ENCODE results near the gene C2CD4B. TPM values are rescaled to one million over a fixed set of nuclear protein-coding genes. Genes with fewer than 3 reads are reported as not detected.
A peak's percentile ranks its signal among the peaks of the same experiment; 100 is the strongest.

Gene C2CD4B
- total RNA-seq, 1 experiment from 2014 or later, result 1.3 TPM

DNA sequence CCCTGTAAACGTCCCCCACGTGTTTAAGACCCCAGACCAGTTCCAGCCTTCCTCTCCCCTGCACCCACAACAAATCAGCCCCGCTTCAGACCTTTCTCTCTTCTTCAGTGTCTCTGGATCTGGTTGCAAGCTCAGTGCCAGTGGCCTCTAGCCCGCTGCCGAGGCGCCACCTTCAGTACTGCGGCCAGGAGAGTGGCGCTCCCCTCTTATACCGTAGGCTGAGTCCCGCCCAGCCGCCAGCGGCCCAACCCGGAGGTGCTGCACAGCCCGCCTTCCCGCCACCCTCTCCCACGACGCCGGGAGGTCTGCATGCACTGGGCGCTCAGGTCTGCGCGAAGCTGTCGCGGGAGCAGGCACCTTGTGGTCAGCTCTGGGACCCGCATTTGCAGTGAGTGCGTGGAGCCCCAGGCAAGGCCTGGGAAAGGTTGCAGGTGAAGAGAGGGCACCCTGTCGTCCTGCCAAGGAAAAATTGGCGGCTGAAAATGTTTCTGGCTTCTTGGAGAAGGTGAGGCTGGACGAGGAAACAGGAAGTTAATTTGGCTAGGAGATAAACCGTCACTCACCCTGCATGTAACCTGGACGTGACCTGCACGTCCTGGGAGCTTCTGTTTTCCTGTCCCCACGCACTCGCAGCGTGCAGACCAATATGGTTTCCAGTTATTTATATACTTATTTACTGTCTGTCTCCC lies at the start of gene C2CD4B (continued):
- TF ChIP-seq, protein P1, sequence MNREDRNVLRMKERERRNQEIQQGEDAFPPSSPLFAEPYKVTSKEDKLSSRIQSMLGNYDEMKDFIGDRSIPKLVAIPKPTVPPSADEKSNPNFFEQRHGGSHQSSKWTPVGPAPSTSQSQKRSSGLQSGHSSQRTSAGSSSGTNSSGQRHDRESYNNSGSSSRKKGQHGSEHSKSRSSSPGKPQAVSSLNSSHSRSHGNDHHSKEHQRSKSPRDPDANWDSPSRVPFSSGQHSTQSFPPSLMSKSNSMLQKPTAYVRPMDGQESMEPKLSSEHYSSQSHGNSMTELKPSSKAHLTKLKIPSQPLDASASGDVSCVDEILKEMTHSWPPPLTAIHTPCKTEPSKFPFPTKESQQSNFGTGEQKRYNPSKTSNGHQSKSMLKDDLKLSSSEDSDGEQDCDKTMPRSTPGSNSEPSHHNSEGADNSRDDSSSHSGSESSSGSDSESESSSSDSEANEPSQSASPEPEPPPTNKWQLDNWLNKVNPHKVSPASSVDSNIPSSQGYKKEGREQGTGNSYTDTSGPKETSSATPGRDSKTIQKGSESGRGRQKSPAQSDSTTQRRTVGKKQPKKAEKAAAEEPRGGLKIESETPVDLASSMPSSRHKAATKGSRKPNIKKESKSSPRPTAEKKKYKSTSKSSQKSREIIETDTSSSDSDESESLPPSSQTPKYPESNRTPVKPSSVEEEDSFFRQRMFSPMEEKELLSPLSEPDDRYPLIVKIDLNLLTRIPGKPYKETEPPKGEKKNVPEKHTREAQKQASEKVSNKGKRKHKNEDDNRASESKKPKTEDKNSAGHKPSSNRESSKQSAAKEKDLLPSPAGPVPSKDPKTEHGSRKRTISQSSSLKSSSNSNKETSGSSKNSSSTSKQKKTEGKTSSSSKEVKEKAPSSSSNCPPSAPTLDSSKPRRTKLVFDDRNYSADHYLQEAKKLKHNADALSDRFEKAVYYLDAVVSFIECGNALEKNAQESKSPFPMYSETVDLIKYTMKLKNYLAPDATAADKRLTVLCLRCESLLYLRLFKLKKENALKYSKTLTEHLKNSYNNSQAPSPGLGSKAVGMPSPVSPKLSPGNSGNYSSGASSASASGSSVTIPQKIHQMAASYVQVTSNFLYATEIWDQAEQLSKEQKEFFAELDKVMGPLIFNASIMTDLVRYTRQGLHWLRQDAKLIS (CRISPR knock-in tag; IDR thresholded peaks at IDR 0.05; ENCODE audit: borderline replicate concordance), result peak; percentile 78; the same call in 1 of the 2 replicates
- TF ChIP-seq NFATC4 (CRISPR knock-in tag; IDR thresholded peaks at IDR 0.05) (no peak), CBFB (CRISPR knock-in tag; IDR thresholded peaks at IDR 0.05; ENCODE audit: low read depth) (no peak), ESRRA (CRISPR knock-in tag; IDR thresholded peaks at IDR 0.05; ENCODE audit: borderline replicate concordance) (peak; percentile 70; the same call in 1 of the 2 replicates), ZNF232 (CRISPR knock-in tag; IDR thresholded peaks at IDR 0.05) (peak; percentile 95), GABPB1 (CRISPR knock-in tag; IDR thresholded peaks at IDR 0.05) (no peak), ZNF423 (CRISPR knock-in tag; IDR thresholded peaks at IDR 0.05) (no peak; the same call in 1 of the 2 replicates), GRHL2 (CRISPR knock-in tag; IDR thresholded peaks at IDR 0.05; ENCODE audit: insufficient replicate concordance, severe bottlenecking) (no peak), NR1H2 (CRISPR knock-in tag; IDR thresholded peaks at IDR 0.05) (0 out of 2 replicates have a peak, but pooled peaks have one; percentile 51), PRRX2 (CRISPR knock-in tag; IDR thresholded peaks at IDR 0.05) (no peak), SMAD4 (CRISPR knock-in tag; IDR thresholded peaks at IDR 0.05) (no peak), CREM (CRISPR knock-in tag; IDR thresholded peaks at IDR 0.05) (peak; percentile 46; the same call in 1 of the 2 replicates), ZBTB21 (CRISPR knock-in tag; IDR thresholded peaks at IDR 0.05; ENCODE audit: borderline replicate concordance) (0 out of 2 replicates have a peak, but pooled peaks have one; percentile 79), GTF2I (CRISPR knock-in tag; conservative IDR thresholded peaks at IDR 0.05) (no peak), CREB1 (CRISPR knock-in tag; IDR thresholded peaks at IDR 0.05) (peak; percentile 79; the same call in 1 of the 2 replicates)
- TF ChIP-seq, protein P2, sequence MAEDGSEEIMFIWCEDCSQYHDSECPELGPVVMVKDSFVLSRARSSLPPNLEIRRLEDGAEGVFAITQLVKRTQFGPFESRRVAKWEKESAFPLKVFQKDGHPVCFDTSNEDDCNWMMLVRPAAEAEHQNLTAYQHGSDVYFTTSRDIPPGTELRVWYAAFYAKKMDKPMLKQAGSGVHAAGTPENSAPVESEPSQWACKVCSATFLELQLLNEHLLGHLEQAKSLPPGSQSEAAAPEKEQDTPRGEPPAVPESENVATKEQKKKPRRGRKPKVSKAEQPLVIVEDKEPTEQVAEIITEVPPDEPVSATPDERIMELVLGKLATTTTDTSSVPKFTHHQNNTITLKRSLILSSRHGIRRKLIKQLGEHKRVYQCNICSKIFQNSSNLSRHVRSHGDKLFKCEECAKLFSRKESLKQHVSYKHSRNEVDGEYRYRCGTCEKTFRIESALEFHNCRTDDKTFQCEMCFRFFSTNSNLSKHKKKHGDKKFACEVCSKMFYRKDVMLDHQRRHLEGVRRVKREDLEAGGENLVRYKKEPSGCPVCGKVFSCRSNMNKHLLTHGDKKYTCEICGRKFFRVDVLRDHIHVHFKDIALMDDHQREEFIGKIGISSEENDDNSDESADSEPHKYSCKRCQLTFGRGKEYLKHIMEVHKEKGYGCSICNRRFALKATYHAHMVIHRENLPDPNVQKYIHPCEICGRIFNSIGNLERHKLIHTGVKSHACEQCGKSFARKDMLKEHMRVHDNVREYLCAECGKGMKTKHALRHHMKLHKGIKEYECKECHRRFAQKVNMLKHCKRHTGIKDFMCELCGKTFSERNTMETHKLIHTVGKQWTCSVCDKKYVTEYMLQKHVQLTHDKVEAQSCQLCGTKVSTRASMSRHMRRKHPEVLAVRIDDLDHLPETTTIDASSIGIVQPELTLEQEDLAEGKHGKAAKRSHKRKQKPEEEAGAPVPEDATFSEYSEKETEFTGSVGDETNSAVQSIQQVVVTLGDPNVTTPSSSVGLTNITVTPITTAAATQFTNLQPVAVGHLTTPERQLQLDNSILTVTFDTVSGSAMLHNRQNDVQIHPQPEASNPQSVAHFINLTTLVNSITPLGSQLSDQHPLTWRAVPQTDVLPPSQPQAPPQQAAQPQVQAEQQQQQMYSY (CRISPR knock-in tag; IDR thresholded peaks at IDR 0.05), result peak; percentile 19; the same call in 1 of the 2 replicates
- TF ChIP-seq, protein P3, sequence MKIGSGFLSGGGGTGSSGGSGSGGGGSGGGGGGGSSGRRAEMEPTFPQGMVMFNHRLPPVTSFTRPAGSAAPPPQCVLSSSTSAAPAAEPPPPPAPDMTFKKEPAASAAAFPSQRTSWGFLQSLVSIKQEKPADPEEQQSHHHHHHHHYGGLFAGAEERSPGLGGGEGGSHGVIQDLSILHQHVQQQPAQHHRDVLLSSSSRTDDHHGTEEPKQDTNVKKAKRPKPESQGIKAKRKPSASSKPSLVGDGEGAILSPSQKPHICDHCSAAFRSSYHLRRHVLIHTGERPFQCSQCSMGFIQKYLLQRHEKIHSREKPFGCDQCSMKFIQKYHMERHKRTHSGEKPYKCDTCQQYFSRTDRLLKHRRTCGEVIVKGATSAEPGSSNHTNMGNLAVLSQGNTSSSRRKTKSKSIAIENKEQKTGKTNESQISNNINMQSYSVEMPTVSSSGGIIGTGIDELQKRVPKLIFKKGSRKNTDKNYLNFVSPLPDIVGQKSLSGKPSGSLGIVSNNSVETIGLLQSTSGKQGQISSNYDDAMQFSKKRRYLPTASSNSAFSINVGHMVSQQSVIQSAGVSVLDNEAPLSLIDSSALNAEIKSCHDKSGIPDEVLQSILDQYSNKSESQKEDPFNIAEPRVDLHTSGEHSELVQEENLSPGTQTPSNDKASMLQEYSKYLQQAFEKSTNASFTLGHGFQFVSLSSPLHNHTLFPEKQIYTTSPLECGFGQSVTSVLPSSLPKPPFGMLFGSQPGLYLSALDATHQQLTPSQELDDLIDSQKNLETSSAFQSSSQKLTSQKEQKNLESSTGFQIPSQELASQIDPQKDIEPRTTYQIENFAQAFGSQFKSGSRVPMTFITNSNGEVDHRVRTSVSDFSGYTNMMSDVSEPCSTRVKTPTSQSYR (CRISPR knock-in tag; IDR thresholded peaks at IDR 0.05), result peak; percentile 85
- TF ChIP-seq, protein P4, sequence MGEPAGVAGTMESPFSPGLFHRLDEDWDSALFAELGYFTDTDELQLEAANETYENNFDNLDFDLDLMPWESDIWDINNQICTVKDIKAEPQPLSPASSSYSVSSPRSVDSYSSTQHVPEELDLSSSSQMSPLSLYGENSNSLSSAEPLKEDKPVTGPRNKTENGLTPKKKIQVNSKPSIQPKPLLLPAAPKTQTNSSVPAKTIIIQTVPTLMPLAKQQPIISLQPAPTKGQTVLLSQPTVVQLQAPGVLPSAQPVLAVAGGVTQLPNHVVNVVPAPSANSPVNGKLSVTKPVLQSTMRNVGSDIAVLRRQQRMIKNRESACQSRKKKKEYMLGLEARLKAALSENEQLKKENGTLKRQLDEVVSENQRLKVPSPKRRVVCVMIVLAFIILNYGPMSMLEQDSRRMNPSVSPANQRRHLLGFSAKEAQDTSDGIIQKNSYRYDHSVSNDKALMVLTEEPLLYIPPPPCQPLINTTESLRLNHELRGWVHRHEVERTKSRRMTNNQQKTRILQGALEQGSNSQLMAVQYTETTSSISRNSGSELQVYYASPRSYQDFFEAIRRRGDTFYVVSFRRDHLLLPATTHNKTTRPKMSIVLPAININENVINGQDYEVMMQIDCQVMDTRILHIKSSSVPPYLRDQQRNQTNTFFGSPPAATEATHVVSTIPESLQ (CRISPR knock-in tag; IDR thresholded peaks at IDR 0.05), result no peak
- TF ChIP-seq, protein P5, sequence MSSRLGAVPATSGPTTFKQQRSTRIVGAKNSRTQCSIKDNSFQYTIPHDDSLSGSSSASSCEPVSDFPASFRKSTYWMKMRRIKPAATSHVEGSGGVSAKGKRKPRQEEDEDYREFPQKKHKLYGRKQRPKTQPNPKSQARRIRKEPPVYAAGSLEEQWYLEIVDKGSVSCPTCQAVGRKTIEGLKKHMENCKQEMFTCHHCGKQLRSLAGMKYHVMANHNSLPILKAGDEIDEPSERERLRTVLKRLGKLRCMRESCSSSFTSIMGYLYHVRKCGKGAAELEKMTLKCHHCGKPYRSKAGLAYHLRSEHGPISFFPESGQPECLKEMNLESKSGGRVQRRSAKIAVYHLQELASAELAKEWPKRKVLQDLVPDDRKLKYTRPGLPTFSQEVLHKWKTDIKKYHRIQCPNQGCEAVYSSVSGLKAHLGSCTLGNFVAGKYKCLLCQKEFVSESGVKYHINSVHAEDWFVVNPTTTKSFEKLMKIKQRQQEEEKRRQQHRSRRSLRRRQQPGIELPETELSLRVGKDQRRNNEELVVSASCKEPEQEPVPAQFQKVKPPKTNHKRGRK (CRISPR knock-in tag; IDR thresholded peaks at IDR 0.05; ENCODE audit: borderline replicate concordance), result no peak
- TF ChIP-seq, protein P6, sequence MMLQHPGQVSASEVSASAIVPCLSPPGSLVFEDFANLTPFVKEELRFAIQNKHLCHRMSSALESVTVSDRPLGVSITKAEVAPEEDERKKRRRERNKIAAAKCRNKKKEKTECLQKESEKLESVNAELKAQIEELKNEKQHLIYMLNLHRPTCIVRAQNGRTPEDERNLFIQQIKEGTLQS (CRISPR knock-in tag; conservative IDR thresholded peaks at IDR 0.05), result peak; percentile 75; the same call in 1 of the 2 replicates

Data from WTC11 (cell line).